ENCODE measurements around the gene PI4KB. TPM values are rescaled to one million over a fixed set of nuclear protein-coding genes. Genes with fewer than 3 reads are reported as not detected.
"Not testable (repeated sequence)": the region's sequence is repeated elsewhere in the genome, so short reads cannot be mapped to it uniquely, and the experiment has no call there.

Gene PI4KB
- polyA plus RNA-seq, 3 donors: 62.6 to 67.6 (median 65.7) TPM

- no peak for DNase-seq (ENCODE audit: extremely low read depth in 1 of 11, low read depth in 9 of 11, low spot score in 4 of 11)
Observed at GRCh38 chr1:151288502-151288901, 38.7 kb downstream of the PI4KB start.

- no peak for DNase-seq (ENCODE audit: extremely low read depth in 1 of 11, low read depth in 9 of 11, low spot score in 4 of 11)
Observed at GRCh38 chr1:151287767-151288500, 39.3 kb downstream of the PI4KB start.

- no peak for DNase-seq (ENCODE audit: extremely low read depth in 1 of 11, low read depth in 9 of 11, low spot score in 4 of 11)
Observed at GRCh38 chr1:151287341-151287699, 39.9 kb downstream of the PI4KB start.

- no peak for DNase-seq (ENCODE audit: extremely low read depth in 1 of 11, low read depth in 9 of 11, low spot score in 4 of 11)
Observed at GRCh38 chr1:151286619-151287340, 40.4 kb downstream of the PI4KB start.

GRCh38 chr1:151284013-151284577 is 43.1 kb downstream of the PI4KB start:
- no peak for DNase-seq (ENCODE audit: extremely low read depth in 1 of 11, low read depth in 9 of 11, low spot score in 4 of 11)

GRCh38 chr1:151282883-151283725 is 44.1 kb downstream of the PI4KB start:
- DNase-seq (ENCODE audit: extremely low read depth in 1 of 11, low read depth in 9 of 11, low spot score in 4 of 11): peak in 4 of 11 donors; percentile 6 to 17 (median 15)

GRCh38 chr1:151281969-151282882 is 45.0 kb downstream of the PI4KB start, which contains the start of gene ZNF687:
Gene ZNF687 (plus strand): TSS chr1:151282299. CDS start chr1:151286292, 3,993 bp downstream.
- peak; percentile 99 to 100 (median 100) for DNase-seq (ENCODE audit: extremely low read depth in 1 of 11, low read depth in 9 of 11, low spot score in 4 of 11)

GRCh38 chr1:151281225-151281968 is 45.8 kb downstream of the PI4KB start:
- DNase-seq (ENCODE audit: extremely low read depth in 1 of 11, low read depth in 9 of 11, low spot score in 4 of 11): peak; percentile 90 to 98 (median 95)

GRCh38 chr1:151277249-151277648 is 50.0 kb downstream of the PI4KB start:
- no peak for DNase-seq (ENCODE audit: extremely low read depth in 1 of 11, low read depth in 9 of 11, low spot score in 4 of 11)

- DNase-seq (ENCODE audit: extremely low read depth in 1 of 11, low read depth in 9 of 11, low spot score in 4 of 11): not testable (repeated sequence)
Observed at GRCh38 chr1:151275341-151275740, 51.9 kb downstream of the PI4KB start.

- no peak for DNase-seq (ENCODE audit: extremely low read depth in 1 of 11, low read depth in 9 of 11, low spot score in 4 of 11)
Observed at GRCh38 chr1:151273924-151274466, 53.2 kb downstream of the PI4KB start.

- DNase-seq (ENCODE audit: extremely low read depth in 1 of 11, low read depth in 9 of 11, low spot score in 4 of 11): no peak
Observed at GRCh38 chr1:151267760-151268159, 59.5 kb downstream of the PI4KB start.

- DNase-seq (ENCODE audit: extremely low read depth in 1 of 11, low read depth in 9 of 11, low spot score in 4 of 11): no peak
Observed at GRCh38 chr1:151266821-151267220, 60.4 kb downstream of the PI4KB start.

- DNase-seq (ENCODE audit: extremely low read depth in 1 of 11, low read depth in 9 of 11, low spot score in 4 of 11): no peak
Observed at GRCh38 chr1:151266315-151266714, 60.9 kb downstream of the PI4KB start.

- no peak for DNase-seq (ENCODE audit: extremely low read depth in 1 of 11, low read depth in 9 of 11, low spot score in 4 of 11)
Observed at GRCh38 chr1:151265446-151266236, 61.6 kb downstream of the PI4KB start.

- no peak for DNase-seq (ENCODE audit: extremely low read depth in 1 of 11, low read depth in 9 of 11, low spot score in 4 of 11)
Observed at GRCh38 chr1:151259351-151259750, 67.9 kb downstream of the PI4KB start.

GRCh38 chr1:151255381-151255780 is 71.8 kb downstream of the PI4KB start:
- no peak for DNase-seq (ENCODE audit: extremely low read depth in 1 of 11, low read depth in 9 of 11, low spot score in 4 of 11)
